Nucleus accumbens (tissue), 56 donors: ENCODE results near the gene MICAL3.
A peak's percentile ranks its signal among the peaks of the same experiment; 100 is the strongest.
"Not testable (repeated sequence)": the region's sequence is repeated elsewhere in the genome, so short reads cannot be mapped to it uniquely, and the experiment has no call there.

Source experiments
- DNase-seq, 56 donors: peaks; one replicate each; lab custom pipeline; 2025; lab: John Stamatoyannopoulos, UW

Gene MICAL3

GRCh38 chr22:18032455-18033101 lies 8.2 kb upstream of the MICAL3 start:
- DNase-seq: no peak

- no peak for DNase-seq
These were observed 7.5 kb upstream of the MICAL3 start for GRCh38 chr22:18031695-18032454.

GRCh38 chr22:18029686-18030267 lies 5.4 kb upstream of the MICAL3 start:
- no peak for DNase-seq

GRCh38 chr22:18028817-18029527 lies 4.6 kb upstream of the MICAL3 start:
- DNase-seq: no peak

GRCh38 chr22:18025898-18026297 lies 1.5 kb upstream of the MICAL3 start:
- not testable (repeated sequence) for DNase-seq

- DNase-seq: peak in 14 of 56 donors; percentile 13 to 55 (median 38)
These were observed 777 bp upstream of the MICAL3 start for GRCh38 chr22:18024956-18025720.

GRCh38 chr22:18023509-18024275 lies 669 bp downstream of the MICAL3 start:
- peak in 54 of 56 donors; percentile 9 to 86 (median 64) for DNase-seq

GRCh38 chr22:18022876-18023275 lies 1.5 kb downstream of the MICAL3 start:
- peak in 9 of 56 donors; percentile 4 to 26 (median 10) for DNase-seq

GRCh38 chr22:18021431-18021830 lies 2.9 kb downstream of the MICAL3 start:
- DNase-seq: no peak

GRCh38 chr22:18020743-18021142 lies 3.6 kb downstream of the MICAL3 start:
- not testable (repeated sequence) for DNase-seq

- no peak for DNase-seq
These were observed 10.4 kb downstream of the MICAL3 start for GRCh38 chr22:18013947-18014346.

- DNase-seq: no peak
These were observed 10.9 kb downstream of the MICAL3 start for GRCh38 chr22:18013436-18013835.

- no peak for DNase-seq
These were observed 11.8 kb downstream of the MICAL3 start for GRCh38 chr22:18012531-18012930.

- no peak for DNase-seq
These were observed 14.1 kb downstream of the MICAL3 start for GRCh38 chr22:18010266-18010665.

- no peak for DNase-seq
These were observed 16.2 kb downstream of the MICAL3 start for GRCh38 chr22:18008136-18008535.

GRCh38 chr22:18005201-18005926 lies 19.0 kb downstream of the MICAL3 start:
- DNase-seq: peak in 8 of 56 donors; percentile 15 to 41 (median 18)

- not testable (repeated sequence) for DNase-seq
These were observed 22.5 kb downstream of the MICAL3 start for GRCh38 chr22:18001894-18002315.

GRCh38 chr22:18001040-18001893 lies 23.1 kb downstream of the MICAL3 start:
- DNase-seq: peak; percentile 36 to 97 (median 88)
